Measurements from ENCODE around the gene COA6. TPM values are rescaled to one million over a fixed set of nuclear protein-coding genes. Genes with fewer than 3 reads are reported as not detected.
"Not testable (repeated sequence)": the region's sequence is repeated elsewhere in the genome, so short reads cannot be mapped to it uniquely, and the experiment has no call there.

COA6 gene
- total and polyA plus RNA-seq, 8 donors = 23.3 to 27.4 (median 24.5) TPM

GRCh38 chr1:234355782-234356510 lies 17.3 kb upstream of the COA6 start:
- H3K4me3 ChIP-seq = peak overlapping the region in 1 of 2 donors; percentile 41
- H3K9me3 ChIP-seq = no peaks in the 10 kb centered on the region
- no peak for TF ChIP-seq CTCF (IDR thresholded peaks at IDR 0.05)
- intact Hi-C loops (cut with DNase I) = no loop called here
- DNase-seq = no peak
- peaks cover 0 to 17% of the 10 kb centered on the region in 2 donors for H3K27me3 ChIP-seq
- H3K27ac ChIP-seq = no peak overlapping the region
- no peak for ATAC-seq
- no peaks in the 10 kb centered on the region for H3K36me3 ChIP-seq
- no peaks in the 10 kb centered on the region for H3K4me1 ChIP-seq

DNA sequence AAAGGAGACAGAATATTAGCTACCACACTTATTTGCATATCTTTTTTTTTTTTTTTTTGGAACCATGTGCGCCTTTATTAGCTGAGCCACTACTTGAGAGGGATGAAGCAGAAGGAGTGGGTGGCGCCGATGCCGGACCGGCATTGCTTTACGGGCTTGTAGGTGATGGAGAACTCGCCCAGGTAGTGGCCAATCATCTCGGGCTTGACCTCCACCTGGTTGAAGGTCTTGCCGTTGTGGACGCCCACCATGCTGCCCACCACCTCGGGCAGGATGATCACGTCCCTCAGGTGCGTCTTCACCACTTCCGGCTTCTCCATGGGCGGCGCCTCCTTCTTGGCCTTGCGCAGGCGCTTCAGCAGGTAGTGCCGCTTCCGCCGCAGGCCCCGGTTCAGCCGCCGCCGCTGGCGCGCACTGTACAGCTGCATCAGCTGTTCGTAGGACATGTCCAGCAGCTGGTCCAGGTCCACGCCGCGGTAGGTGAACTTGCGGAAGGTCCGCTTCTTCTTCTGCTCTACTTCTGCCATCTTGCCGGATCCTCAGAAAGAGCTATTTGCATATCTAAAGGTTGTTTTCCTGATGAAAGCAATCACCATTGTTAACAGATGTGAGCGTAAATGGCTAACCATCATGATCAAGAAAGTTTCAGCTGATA lies 16.5 kb upstream of the COA6 start:
- peak in 3 of 4 donors; percentile 40 to 92 (median 65) for DNase-seq
- ATAC-seq = peak; percentile 92

GRCh38 chr1:234357831-234358230 lies 15.4 kb upstream of the COA6 start:
- Histone ChIP-seq H3K9me3 (no peaks in the 10 kb centered on the region), H3K27me3 (peaks cover 0 to 12% of the 10 kb centered on the region in 2 donors), H3K4me3 (no peak overlapping the region), H3K4me1 (no peaks in the 10 kb centered on the region), H3K36me3 (no peaks in the 10 kb centered on the region), H3K27ac (no peak overlapping the region)
- no peak for TF ChIP-seq CTCF (IDR thresholded peaks at IDR 0.05)
- no peak for ATAC-seq
- no peak for DNase-seq
- intact Hi-C loops (cut with DNase I) = no loop called here

More for the DNA sequence above, 16.5 kb upstream of the COA6 start:
- H3K36me3 ChIP-seq; intact Hi-C loops (cut with DNase I); H3K27ac ChIP-seq; H3K9me3 ChIP-seq; H3K4me1 ChIP-seq: not testable (repeated sequence)
- Histone ChIP-seq H3K27me3 (peaks cover 0 to 17% of the 10 kb centered on the region in 2 donors), H3K4me3 (peak overlapping the region; percentile 16 to 41)

DNA sequence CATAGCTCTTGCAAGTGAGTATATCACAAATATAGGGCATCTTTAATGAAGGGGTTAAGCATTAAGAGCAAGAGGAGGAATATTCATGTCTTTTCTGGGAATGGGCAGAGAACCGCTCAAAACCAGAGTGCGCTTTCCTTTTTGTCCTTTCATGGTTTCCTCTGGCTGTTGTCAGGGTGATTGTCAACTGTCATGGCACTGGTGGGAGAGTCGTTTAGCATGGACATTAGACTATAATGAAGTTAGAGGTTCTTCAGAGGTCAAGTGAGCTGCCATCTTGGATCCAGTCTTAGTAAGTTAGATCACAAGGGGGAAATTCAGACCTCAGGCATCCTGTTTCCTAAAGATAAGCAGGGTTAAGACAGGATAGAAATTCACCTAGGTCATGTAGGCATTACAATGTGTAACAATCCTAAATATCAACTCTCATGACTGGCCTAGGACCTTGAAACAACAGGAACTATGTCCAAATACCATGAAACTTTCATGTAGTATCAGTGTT lies 12.1 kb upstream of the COA6 start:
- intact Hi-C loops (cut with DNase I) = no loop called here
- no peak for TF ChIP-seq CTCF (IDR thresholded peaks at IDR 0.05)
- no peak for ATAC-seq
- no peaks in the 10 kb centered on the region for H3K9me3 ChIP-seq
- no peaks in the 10 kb centered on the region for H3K4me1 ChIP-seq
- H3K36me3 ChIP-seq = no peaks in the 10 kb centered on the region
- no peak overlapping the region for H3K27ac ChIP-seq
- DNase-seq = no peak
- H3K4me3 ChIP-seq = no peak overlapping the region
- peaks cover 0 to 5% of the 10 kb centered on the region in 2 donors for H3K27me3 ChIP-seq

GRCh38 chr1:234362558-234362957 lies 10.7 kb upstream of the COA6 start:
- DNase-seq (no peak), ATAC-seq (no peak)
- no peak overlapping the region for H3K27ac ChIP-seq
- H3K9me3 ChIP-seq = no peaks in the 10 kb centered on the region
- no peak for TF ChIP-seq CTCF (IDR thresholded peaks at IDR 0.05)
- intact Hi-C loops (cut with DNase I) = no loop called here
- no peak overlapping the region for H3K4me3 ChIP-seq
- no peaks in the 10 kb centered on the region for H3K27me3 ChIP-seq
- H3K4me1 ChIP-seq = no peaks in the 10 kb centered on the region
- H3K36me3 ChIP-seq = no peaks in the 10 kb centered on the region

Data from left lung (tissue), 10 donors.